ENCODE measurements around the gene XPA. TPM values are rescaled to one million over a fixed set of nuclear protein-coding genes. Genes with fewer than 3 reads are reported as not detected.

The XPA gene
- total and polyA plus RNA-seq, 2 of the 13 experiments (the other 11 are each of a cell fraction or from before 2014, with no cell fraction given): 2.3 to 15.2 TPM

GRCh38 chr9:97703437-97704344 is 6.6 kb upstream of the XPA start (continued):
- TF ChIP-seq, protein P1, sequence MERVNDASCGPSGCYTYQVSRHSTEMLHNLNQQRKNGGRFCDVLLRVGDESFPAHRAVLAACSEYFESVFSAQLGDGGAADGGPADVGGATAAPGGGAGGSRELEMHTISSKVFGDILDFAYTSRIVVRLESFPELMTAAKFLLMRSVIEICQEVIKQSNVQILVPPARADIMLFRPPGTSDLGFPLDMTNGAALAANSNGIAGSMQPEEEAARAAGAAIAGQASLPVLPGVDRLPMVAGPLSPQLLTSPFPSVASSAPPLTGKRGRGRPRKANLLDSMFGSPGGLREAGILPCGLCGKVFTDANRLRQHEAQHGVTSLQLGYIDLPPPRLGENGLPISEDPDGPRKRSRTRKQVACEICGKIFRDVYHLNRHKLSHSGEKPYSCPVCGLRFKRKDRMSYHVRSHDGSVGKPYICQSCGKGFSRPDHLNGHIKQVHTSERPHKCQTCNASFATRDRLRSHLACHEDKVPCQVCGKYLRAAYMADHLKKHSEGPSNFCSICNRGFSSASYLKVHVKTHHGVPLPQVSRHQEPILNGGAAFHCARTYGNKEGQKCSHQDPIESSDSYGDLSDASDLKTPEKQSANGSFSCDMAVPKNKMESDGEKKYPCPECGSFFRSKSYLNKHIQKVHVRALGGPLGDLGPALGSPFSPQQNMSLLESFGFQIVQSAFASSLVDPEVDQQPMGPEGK (CRISPR knock-in tag; IDR thresholded peaks at IDR 0.05): 0 out of 2 replicates have a peak, but pooled peaks have one; percentile 8
- TF ChIP-seq POLR2AphosphoS5 (IDR thresholded peaks at IDR 0.05; ENCODE audit: low read depth, low read length) (peak; percentile 49; the same call in 1 of the 2 replicates), RARA (CRISPR knock-in tag; IDR thresholded peaks at IDR 0.05) (peak; percentile 51), ZNF747 (CRISPR knock-in tag; IDR thresholded peaks at IDR 0.05; ENCODE audit: borderline replicate concordance) (0 out of 2 replicates have a peak, but pooled peaks have one; percentile 31), SOX6 (IDR thresholded peaks at IDR 0.05) (no peak), SOX6 (CRISPR knock-in tag; IDR thresholded peaks at IDR 0.05) (peak; percentile 54), SETDB1 (CRISPR knock-in tag; IDR thresholded peaks at IDR 0.05; ENCODE audit: borderline replicate concordance) (no peak), ZKSCAN5 (CRISPR knock-in tag; IDR thresholded peaks at IDR 0.05) (no peak), ZMAT5 (CRISPR knock-in tag; IDR thresholded peaks at IDR 0.05; ENCODE audit: borderline replicate concordance, low read depth) (no peak), KAT2B (IDR thresholded peaks at IDR 0.05; ENCODE audit: borderline replicate concordance, low read depth, low read length) (no peak), MYPOP (CRISPR knock-in tag; IDR thresholded peaks at IDR 0.05) (0 out of 2 replicates have a peak, but pooled peaks have one; percentile 19), BCL6 (CRISPR knock-in tag; IDR thresholded peaks at IDR 0.05) (0 out of 2 replicates have a peak, but pooled peaks have one; percentile 26), ZNF570 (CRISPR knock-in tag; IDR thresholded peaks at IDR 0.05; ENCODE audit: borderline replicate concordance) (no peak), POLR2A (IDR thresholded peaks at IDR 0.05; ENCODE audit: insufficient read depth in 1 of 2, low read depth in 2 of 2, low read length in 2 of 2) (peak in 1 of 2 experiments; percentile 54; a peak in 2 of 4 replicates), TEAD3 (CRISPR knock-in tag; optimal IDR thresholded peaks at IDR 0.05; ENCODE audit: borderline replicate concordance) (peak; percentile 72)
- TF ChIP-seq, protein P2, sequence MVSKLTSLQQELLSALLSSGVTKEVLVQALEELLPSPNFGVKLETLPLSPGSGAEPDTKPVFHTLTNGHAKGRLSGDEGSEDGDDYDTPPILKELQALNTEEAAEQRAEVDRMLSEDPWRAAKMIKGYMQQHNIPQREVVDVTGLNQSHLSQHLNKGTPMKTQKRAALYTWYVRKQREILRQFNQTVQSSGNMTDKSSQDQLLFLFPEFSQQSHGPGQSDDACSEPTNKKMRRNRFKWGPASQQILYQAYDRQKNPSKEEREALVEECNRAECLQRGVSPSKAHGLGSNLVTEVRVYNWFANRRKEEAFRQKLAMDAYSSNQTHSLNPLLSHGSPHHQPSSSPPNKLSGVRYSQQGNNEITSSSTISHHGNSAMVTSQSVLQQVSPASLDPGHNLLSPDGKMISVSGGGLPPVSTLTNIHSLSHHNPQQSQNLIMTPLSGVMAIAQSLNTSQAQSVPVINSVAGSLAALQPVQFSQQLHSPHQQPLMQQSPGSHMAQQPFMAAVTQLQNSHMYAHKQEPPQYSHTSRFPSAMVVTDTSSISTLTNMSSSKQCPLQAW (CRISPR knock-in tag; IDR thresholded peaks at IDR 0.05): peak; percentile 58; the same call in 1 of the 2 replicates
- TF ChIP-seq, protein P3, sequence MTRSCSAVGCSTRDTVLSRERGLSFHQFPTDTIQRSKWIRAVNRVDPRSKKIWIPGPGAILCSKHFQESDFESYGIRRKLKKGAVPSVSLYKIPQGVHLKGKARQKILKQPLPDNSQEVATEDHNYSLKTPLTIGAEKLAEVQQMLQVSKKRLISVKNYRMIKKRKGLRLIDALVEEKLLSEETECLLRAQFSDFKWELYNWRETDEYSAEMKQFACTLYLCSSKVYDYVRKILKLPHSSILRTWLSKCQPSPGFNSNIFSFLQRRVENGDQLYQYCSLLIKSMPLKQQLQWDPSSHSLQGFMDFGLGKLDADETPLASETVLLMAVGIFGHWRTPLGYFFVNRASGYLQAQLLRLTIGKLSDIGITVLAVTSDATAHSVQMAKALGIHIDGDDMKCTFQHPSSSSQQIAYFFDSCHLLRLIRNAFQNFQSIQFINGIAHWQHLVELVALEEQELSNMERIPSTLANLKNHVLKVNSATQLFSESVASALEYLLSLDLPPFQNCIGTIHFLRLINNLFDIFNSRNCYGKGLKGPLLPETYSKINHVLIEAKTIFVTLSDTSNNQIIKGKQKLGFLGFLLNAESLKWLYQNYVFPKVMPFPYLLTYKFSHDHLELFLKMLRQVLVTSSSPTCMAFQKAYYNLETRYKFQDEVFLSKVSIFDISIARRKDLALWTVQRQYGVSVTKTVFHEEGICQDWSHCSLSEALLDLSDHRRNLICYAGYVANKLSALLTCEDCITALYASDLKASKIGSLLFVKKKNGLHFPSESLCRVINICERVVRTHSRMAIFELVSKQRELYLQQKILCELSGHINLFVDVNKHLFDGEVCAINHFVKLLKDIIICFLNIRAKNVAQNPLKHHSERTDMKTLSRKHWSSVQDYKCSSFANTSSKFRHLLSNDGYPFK (CRISPR knock-in tag; IDR thresholded peaks at IDR 0.05; ENCODE audit: borderline replicate concordance): no peak
- TF ChIP-seq, protein P4, sequence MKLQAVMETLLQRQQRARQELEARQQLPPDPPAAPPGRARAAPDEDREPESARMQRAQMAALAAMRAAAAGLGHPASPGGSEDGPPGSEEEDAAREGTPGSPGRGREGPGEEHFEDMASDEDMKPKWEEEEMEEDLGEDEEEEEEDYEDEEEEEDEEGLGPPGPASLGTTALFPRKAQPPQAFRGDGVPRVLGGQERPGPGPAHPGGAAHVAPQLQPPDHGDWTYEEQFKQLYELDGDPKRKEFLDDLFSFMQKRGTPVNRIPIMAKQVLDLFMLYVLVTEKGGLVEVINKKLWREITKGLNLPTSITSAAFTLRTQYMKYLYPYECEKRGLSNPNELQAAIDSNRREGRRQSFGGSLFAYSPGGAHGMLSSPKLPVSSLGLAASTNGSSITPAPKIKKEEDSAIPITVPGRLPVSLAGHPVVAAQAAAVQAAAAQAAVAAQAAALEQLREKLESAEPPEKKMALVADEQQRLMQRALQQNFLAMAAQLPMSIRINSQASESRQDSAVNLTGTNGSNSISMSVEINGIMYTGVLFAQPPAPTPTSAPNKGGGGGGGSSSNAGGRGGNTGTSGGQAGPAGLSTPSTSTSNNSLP (IDR thresholded peaks at IDR 0.05; ENCODE audit: low read depth, low read length): 0 out of 2 replicates have a peak, but pooled peaks have one; percentile 10

Measured in HepG2 (cell line).